Chondrocyte (in vitro differentiated cells): ENCODE measurements around the gene ABCD4. TPM values are rescaled to one million over a fixed set of nuclear protein-coding genes. Genes with fewer than 3 reads are reported as not detected.

Source experiments
- DNase-seq: peaks from one replicate; pipeline ENCODE4 v3.0.0; 2021; ENCODE audit warnings: mixed read lengths, low spot score
- H3K27ac Mint-ChIP-seq: one replicate; pipeline ENCODE4 v1.8.0; 2021; ENCODE audit warnings: mild to moderate bottlenecking, moderate library complexity, mixed read lengths; ENCODE audit not compliant: unreplicated experiment
- H3K27me3 Mint-ChIP-seq: 2 replicates; pipeline ENCODE4 v1.8.0; 2021; ENCODE audit warnings: low read depth, mixed read lengths
- H3K36me3 Mint-ChIP-seq: 2 replicates; pipeline ENCODE4 v1.8.0; 2021; ENCODE audit warnings: low read depth, mixed read lengths
- H3K4me1 Mint-ChIP-seq: 2 replicates; pipeline ENCODE4 v1.8.0; 2021; ENCODE audit warnings: low read depth, mild to moderate bottlenecking, mixed read lengths
- H3K4me3 Mint-ChIP-seq: one replicate; pipeline ENCODE4 v1.8.0; 2021; ENCODE audit warnings: mild to moderate bottlenecking, moderate library complexity, mixed read lengths; ENCODE audit not compliant: unreplicated experiment
- H3K9me3 Mint-ChIP-seq: 2 replicates; pipeline ENCODE4 v1.8.0; 2021; ENCODE audit warnings: low read depth, mixed read lengths
- CTCF ChIP-seq: fragments of 200-600 bp; sonication (generic); IDR thresholded peaks from 2 replicates; pipeline ENCODE4 v1.5.0; 2021; ENCODE audit warnings: antibody characterized with exemption, mild to moderate bottlenecking, moderate library complexity
- total RNA-seq: library from RNA; stranded (reverse); gene quantifications from 3 replicates; pipeline ENCODE4 v1.2.1, GENCODE V29; 2021

The ABCD4 gene
- total RNA-seq, 1 donor from 2014 or later: 34.7 TPM

GRCh38 chr14:74237441-74237840, 65.3 kb downstream of the ABCD4 start:
- Mint-ChIP-seq H3K27me3 (peaks cover 52% of the 10 kb centered on the region), H3K36me3 (no peaks in the 10 kb centered on the region), H3K27ac (no peak overlapping the region), H3K4me3 (no peak overlapping the region), H3K4me1 (peaks cover 11% of the 10 kb centered on the region), H3K9me3 (peaks cover under 1% of the 10 kb centered on the region)
- TF ChIP-seq CTCF: no peak
- no peak for DNase-seq

Other genes starting within 250 kb of the ABCD4 start
- gene ALDH6A1, start 218.5 kb downstream of the ABCD4 start, total RNA-seq: 9.8 to 16.4 TPM (median 11.9 TPM) in 3 replicates
- gene LIN52, start 218.0 kb downstream of the ABCD4 start, total RNA-seq: 6.6 to 9.3 TPM (median 7.5 TPM) in 3 replicates
- not detected in 3 replicates for gene VSX2, start 63.5 kb downstream of the ABCD4 start, total RNA-seq
- not detected in 3 replicates for gene VRTN, start 45.5 kb upstream of the ABCD4 start, total RNA-seq
- not detected in 3 replicates for gene SYNDIG1L, start 123.3 kb upstream of the ABCD4 start, total RNA-seq
- 209 to 313 TPM (median 212 TPM) in 3 replicates for gene NPC2, start 190.4 kb upstream of the ABCD4 start, total RNA-seq
- 16.6 to 18.9 TPM (median 16.9 TPM) in 3 replicates for gene ISCA2, start 190.8 kb upstream of the ABCD4 start, total RNA-seq